GM18870 (cell line): ENCODE results near the gene UBAP1.
"Not testable (repeated sequence)": the region's sequence is repeated elsewhere in the genome, so short reads cannot be mapped to it uniquely, and the experiment has no call there.

Source experiments
- ATAC-seq: cut with Tn5 transposase; IDR thresholded peaks from one replicate; pipeline ENCODE4 v1.9.1; 2021; ENCODE audit warnings: moderate library complexity; ENCODE audit not compliant: unreplicated experiment

The UBAP1 gene

GRCh38 chr9:34179213-34180136, 632 bp downstream of the UBAP1 start:
- ATAC-seq, result no peak

GRCh38 chr9:34185778-34186551, 7.1 kb downstream of the UBAP1 start:
- peak; percentile 74 for ATAC-seq

- no peak for ATAC-seq
Observed at GRCh38 chr9:34187891-34188240, 9.0 kb downstream of the UBAP1 start.

- ATAC-seq, result no peak
Observed at GRCh38 chr9:34190996-34191892, 12.4 kb downstream of the UBAP1 start.

GRCh38 chr9:34195143-34195542, 16.3 kb downstream of the UBAP1 start:
- ATAC-seq, result no peak

- not testable (repeated sequence) for ATAC-seq
Observed at GRCh38 chr9:34197286-34197685, 18.4 kb downstream of the UBAP1 start.

- no peak for ATAC-seq
Observed at GRCh38 chr9:34197756-34198711, 19.2 kb downstream of the UBAP1 start.

GRCh38 chr9:34200092-34200491, 21.2 kb downstream of the UBAP1 start:
- ATAC-seq, result no peak

GRCh38 chr9:34203275-34203991, 24.6 kb downstream of the UBAP1 start:
- ATAC-seq, result no peak

GRCh38 chr9:34203992-34204635, 25.3 kb downstream of the UBAP1 start:
- no peak for ATAC-seq

- ATAC-seq, result no peak
Observed at GRCh38 chr9:34205102-34205501, 26.3 kb downstream of the UBAP1 start.

GRCh38 chr9:34206561-34206960, 27.7 kb downstream of the UBAP1 start:
- no peak for ATAC-seq

GRCh38 chr9:34211395-34211794, 32.6 kb downstream of the UBAP1 start:
- ATAC-seq, result no peak

GRCh38 chr9:34214354-34215000, 35.6 kb downstream of the UBAP1 start:
- not testable (repeated sequence) for ATAC-seq

- no peak for ATAC-seq
Observed at GRCh38 chr9:34216325-34216724, 37.5 kb downstream of the UBAP1 start.

- ATAC-seq, result not testable (repeated sequence)
Observed at GRCh38 chr9:34217015-34217414, 38.2 kb downstream of the UBAP1 start.

- ATAC-seq, result no peak
Observed at GRCh38 chr9:34218446-34218845, 39.6 kb downstream of the UBAP1 start.

- no peak for ATAC-seq
Observed at GRCh38 chr9:34219421-34219820, 40.6 kb downstream of the UBAP1 start.
